ENCODE data around the gene FAM234B.

The FAM234B gene, protein sequence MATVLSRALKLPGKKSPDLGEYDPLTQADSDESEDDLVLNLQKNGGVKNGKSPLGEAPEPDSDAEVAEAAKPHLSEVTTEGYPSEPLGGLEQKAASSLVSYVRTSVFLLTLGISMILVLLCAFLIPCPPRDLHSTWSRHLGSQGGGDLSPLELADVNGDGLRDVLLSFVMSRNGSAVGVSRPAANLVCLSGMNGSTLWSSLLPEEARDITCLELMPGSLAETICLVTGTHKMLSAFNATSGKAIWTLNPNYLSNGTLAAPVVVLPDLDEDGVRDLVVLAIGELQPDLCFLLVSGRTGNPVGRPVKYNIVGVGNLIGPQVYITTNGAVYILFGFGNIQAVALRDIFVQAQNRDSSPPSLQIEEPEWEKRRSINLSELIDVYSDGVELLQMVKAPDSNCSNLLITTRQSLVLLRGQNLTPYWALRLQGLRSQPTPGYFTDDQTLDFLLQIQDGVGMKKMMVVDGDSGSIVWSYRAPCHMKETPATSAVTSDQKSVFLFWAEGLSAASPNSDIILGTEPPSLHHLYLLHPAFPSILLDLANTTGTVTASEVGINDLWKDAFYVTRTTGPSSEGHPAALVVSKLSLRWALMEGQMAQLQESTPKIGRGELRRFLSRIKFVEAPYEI

GRCh38 chr12:13044002-13044905 is at the start of gene FAM234B:
TSS of gene FAM234B (plus strand) at chr12:13044381. CDS start at chr12:13044404, 23 bp downstream.
- DNase-seq = peak; percentile 16

DNA sequence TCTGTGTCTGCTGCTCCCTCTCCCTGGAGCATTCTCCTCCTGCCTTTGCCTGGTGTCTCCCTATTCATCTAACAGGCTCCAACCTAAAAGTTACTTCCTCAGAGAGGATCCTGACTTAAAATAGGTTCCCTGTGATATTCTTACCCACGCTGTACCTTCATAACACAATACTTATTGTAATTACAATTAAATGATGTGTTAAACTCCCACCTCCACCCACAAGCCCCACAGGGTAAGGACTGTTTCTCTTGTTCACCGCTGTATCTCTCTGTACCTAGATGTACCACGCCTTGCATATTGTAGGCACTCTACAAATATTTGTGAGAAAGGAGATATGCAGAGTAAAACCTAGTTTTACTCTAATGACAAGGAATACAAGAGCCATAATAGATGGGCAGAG is 49.1 kb upstream of the FAM234B start:
- no peak for DNase-seq

DNA sequence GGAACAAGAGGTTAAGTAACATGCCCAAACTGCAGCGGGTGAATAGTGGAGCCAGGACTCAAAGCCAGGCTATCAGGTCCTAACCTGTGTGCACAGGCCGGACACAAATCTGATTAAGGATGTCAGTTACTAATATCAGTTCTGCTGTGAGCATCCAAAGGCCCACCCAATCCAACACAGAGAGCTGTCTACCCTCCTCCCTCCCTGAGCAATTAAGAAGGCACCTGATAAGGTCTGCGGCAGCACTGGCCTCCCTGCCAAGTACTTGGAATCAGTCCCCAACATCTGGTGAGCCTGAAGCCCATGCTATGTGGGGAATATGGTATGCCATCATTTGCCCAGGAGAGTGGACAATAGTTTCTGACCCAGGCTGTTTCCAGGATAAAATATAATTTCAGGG is 48.0 kb upstream of the FAM234B start:
- no peak for DNase-seq

DNA sequence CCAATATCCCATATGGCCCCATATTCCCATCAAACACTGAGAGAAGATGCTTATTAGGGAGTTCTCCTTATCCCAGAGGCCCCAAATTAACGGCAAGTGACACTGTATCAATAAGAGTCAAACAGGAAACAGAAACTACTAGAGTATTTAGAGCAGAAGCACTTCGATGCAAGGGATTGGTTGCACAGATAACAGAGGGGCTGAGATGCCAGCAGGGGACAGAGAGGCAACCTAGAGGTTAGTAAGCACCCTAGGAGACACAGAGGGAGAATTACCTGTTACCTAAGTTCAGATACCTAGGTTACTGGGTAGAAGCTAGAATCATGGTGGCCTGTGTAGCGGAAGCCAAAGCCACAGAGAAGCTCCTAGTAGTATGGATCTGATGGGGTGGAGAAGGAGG is 47.0 kb upstream of the FAM234B start:
- DNase-seq = no peak

DNA sequence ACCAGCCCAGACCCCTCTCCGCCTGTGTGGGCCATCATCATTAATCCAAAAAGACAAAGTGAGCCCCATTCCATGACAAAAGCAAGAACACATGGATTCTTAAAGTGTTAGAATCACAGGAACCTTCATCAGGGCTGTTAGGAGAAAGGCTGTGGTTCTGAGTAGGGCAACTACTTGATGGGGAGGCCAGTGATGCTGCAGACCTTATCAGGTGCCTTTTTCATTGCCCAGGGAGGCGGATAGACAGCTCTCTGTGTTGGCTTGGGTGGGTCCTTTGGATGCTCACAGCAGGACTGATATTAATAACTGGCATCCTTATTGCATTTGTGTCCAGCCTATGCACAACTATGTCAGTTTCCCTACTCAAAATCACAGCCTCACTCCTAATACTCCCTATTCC is 46.4 kb upstream of the FAM234B start:
- no peak for DNase-seq

DNA sequence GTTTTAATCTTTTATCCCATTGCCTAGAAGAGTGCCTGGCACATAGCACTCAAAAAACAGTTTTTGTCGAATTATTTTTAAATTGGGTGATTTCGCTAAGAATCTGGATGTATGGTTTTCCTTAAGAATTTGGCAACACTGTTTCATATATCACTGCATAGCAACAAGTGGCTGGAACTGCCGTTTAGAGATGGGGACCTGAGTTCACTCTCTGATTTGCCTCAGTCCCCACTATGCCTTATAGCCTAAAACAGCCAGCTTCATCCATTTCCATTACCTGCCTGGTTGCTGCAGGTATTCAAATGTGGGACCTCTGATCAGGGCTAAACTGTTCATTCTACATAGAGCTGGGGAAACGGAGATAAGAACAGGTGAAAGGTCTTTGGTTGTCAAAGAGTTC is 45.9 kb upstream of the FAM234B start:
- DNase-seq = no peak

DNA sequence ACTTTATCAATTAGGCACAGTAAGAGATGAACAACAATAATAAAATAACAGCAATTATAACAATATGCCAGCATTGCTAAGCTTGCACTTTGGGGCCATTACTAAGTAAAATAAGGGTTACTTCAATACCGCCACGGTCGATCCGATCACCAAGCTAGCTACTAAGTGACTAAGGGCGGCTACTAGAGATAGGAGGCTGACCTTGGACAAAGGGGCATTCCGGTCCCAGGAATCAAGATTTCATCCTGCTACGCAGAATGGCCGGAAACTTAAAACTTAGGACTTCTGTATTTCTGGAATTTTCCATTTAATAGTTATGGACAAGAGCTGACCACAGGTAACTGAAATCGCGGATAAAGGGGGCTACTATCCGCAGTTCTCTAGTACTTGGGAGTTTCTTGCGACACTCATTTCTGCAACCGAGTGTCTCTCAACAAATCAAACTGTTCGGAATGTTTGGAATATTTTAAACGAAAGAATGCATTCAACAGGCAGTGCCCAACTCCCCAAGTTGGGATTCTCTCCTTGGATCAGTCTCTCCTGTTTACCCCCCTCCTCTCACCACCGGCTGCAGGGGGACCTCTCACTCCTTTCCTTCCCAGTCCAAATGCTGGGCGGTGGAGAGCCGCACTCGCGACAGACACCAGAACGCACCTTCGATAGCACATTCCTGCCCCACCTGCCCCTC is 44.8 kb upstream of the FAM234B start:
- no peak for DNase-seq

- peak; percentile 61 for DNase-seq
Observed at GRCh38 chr12:12999959-13000615, 44.1 kb upstream of the FAM234B start, which contains the start of gene HEBP1. TSS of gene HEBP1 (minus strand) at chr12:13000265. CDS start at chr12:13000114, 151 bp downstream.

GRCh38 chr12:13000616-13000924 is 43.6 kb upstream of the FAM234B start:
- no peak for DNase-seq

DNA sequence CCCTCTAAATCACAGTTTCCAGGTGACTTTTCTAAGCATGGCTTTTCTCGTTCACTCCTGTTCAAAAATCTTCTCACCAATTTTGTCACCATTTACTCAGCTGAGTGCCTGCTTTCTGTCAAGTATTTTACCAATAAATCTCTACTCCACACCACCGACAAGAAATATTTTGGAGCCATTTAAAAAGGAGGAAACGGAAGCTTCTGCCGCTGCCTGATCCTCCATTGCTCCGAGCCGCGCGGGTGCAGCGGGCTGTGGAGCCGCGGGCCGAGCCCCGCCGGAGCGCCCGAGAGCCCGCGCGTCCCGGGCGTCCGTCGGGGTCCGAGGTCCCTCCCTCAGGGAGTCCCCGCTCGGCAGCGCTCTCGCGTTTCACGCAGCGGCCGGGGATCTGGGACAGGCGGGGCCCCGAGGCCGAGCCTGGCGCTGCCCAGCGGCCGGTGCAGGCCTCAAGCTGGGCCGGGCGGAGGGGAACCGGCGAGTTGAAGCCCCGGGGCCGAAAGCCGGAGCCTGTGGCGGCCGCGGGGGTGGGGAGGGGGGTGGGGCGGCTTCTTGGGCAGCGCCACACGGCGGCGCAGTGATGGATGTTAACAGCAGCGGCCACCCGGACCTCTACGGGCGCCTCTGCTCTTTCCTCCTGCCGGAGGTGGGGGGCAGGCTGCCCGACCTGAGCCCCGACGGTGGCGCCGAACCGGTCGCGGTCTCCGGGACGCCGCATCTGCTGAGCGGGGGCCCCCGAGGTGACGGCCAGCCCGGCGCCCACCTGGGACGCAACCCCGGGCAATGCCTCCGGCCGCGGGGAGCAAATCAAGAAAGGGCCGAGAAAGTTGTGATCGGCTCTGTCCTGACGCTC is 43.0 kb upstream of the FAM234B start:
- no peak for DNase-seq

GRCh38 chr12:13001775-13002040 is 42.5 kb upstream of the FAM234B start:
- no peak for DNase-seq

GRCh38 chr12:13002301-13003097 is 41.7 kb upstream of the FAM234B start:
- no peak for DNase-seq

- no peak for DNase-seq
Observed at GRCh38 chr12:13004361-13004760, 39.8 kb upstream of the FAM234B start.

- DNase-seq = no peak
Observed at GRCh38 chr12:13004986-13005385, 39.2 kb upstream of the FAM234B start.

DNA sequence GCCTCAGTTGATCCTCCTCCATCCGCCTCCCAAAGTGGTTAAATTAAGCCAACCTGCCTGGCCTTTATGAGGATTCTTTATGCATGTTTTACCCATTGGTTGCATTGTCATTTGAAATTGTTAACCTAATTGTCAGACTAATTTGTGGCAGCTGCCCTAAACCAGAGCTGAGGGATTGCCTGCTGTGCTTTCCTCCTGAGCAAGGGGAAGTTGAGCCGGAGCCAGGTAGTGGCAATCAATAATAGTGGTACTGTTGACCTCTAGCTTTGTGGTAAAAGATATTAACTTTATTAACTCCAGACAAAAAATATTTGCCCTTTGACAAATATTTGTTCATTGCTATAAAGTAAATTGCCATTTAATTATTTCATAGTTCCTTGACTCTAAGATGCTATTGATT is 38.5 kb upstream of the FAM234B start:
- no peak for DNase-seq

DNA sequence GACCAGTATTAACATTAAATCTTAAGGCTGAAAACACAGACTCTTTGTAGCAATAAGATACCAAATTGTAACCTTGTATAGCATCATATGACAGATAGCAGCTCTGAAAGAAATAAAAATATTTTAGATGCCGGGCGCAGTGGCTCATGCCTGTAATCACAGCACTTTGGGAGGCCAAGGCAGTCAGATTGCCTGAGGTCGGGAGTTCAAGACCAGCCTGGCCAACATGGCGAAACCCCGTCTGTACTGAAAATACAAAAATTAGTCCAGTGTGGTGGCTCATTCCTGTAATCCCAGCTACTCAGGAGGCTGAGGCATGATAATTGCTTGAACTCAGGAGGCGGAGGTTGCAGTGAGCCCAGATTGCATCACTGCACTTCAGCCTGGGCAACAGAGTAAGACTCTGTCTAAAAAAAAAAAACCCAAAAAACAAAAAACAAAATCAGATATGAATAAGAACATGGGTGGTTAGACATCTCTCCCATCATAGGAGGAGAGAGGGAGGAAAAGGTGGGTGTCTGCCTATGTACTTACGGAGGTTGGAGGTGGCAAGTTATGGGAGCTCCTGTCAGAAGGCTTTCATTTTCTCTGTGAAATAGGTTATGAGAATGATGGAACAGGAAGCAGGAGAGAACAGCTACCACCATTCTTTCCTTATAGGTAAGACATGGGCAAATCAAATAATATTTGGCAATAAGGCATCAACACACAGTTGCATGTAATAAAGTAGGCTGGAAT is 36.5 kb upstream of the FAM234B start:
- no peak for DNase-seq

DNA sequence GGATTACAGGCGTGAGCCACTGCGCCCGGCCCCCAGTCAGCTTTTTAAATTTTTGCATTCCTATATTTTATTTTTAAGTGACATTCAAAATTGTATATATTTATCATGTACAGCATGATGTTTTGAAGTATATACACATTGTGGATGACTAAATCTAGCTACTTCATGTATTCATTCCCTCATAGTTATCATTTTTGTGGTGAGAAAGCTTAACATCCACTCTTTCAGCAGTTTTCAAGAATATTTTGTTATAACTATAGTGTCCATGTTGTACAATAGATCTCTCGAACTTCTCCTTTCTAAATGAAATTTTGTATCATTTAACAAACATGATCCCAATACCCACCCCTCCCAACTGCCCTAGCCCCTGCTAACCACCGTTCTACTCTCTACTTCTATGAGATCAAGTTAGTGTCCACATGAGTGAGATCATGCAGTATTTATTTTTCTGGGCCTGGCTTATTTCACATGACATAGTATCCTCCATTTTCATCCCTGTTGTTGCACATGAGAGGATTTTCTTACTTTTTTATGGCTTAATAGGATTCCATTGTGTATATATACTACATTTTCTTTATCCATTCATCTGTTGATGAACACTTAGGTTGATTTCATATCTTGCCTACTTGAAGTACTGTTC is 35.3 kb upstream of the FAM234B start:
- no peak for DNase-seq

DNA sequence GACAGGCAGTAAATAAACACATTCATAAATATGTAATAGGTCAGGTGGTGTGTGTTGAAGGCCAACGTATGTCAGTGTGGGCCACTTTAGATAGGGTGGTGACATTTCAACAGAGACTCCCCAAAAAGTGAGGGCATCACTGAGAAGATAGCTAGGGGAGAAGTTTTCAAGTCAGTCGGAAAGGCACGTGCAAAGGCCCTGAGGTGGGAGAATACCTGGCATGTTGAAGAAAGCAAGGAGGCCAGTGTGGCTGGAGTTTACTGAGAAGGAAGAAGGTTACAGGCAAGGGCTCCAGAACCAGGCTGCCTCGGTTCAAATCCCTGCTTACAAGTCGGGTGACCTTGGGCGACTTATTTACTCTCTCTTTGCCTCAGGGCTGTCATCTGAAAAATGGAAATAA is 33.1 kb upstream of the FAM234B start:
- DNase-seq = no peak

DNA sequence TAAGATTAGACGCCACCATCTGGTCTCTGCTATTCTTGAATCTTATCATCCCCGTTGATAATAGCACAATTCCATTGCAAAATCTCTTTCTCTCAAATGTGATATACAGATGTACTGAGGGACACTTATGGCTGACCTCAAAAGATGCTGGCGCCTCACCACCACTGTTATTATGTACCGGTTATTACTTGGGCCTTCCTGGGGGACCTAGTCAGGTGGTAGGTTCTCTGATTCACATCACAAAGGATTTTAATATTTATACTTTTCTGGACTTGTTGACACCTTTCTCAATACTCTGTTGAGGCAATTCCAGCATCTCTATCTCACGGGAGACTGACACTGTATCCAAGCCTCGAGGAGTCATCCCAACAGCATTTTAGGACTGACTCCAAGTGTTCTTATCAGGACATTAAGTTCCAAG is 21.3 kb upstream of the FAM234B start:
- DNase-seq = no peak
